OCI-LY7 (cell line): ENCODE data around the gene EPHA6.

Source experiments
- CTCF ChIP-seq: fragments of 200-600 bp; sonication (generic); conservative IDR thresholded peaks from 2 replicates; pipeline ENCODE4 v1.5.1; 2014; ENCODE audit warnings: mild to moderate bottlenecking, antibody characterized with exemption, low read length, moderate library complexity, mixed read lengths
- EZH2phosphoT487 ChIP-seq: fragments of 200-600 bp; sonication (generic); IDR thresholded peaks from 2 replicates; pipeline ENCODE4 v1.6.1; 2018; ENCODE audit warnings: low read depth, borderline replicate concordance, mild to moderate bottlenecking, mixed run types, antibody characterized with exemption, low read length, moderate library complexity, mixed read lengths

- no peak for TF ChIP-seq CTCF
- no peak for TF ChIP-seq EZH2phosphoT487
Observed at GRCh38 chr3:96996009-96996408, 181.6 kb downstream of the EPHA6 start.
